ENCODE measurements around the gene TEX12.

DNA sequence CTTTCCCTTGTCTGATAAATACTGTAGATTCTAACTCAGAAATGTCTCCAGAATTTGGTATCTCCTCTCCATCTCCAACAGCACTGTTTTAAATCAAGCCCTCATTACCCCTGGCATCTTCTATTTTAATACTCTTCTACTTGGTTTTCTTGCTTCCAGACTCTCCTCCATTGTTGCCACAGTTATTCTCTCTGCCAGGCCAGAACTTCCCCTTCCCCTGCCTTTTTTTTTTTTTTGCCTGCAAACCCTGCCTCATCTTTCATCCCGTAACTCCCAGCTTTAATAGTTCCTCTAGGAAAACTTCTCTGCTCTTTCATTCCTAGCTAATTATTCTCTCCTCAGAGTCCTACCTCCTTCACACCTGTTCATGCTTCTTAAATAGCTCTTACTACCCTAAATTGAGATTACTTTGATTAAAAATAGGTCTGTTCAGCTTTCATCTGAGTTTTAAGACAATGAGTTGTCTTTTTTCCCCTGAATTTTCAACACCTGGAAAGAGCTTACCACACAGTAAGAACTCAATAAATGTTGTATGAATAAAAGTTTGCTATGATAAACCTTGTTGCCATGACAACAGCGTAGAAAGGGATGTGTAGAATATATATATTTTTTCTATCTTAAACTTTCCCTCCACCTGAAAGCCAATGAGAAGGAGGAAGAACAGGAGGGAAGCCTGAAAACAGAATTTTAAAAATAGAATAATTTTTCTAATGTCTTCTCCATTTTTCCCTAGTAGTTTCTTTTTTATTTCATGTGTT, 6.9 kb upstream of the TEX12 start:
- TF ChIP-seq, protein P1, sequence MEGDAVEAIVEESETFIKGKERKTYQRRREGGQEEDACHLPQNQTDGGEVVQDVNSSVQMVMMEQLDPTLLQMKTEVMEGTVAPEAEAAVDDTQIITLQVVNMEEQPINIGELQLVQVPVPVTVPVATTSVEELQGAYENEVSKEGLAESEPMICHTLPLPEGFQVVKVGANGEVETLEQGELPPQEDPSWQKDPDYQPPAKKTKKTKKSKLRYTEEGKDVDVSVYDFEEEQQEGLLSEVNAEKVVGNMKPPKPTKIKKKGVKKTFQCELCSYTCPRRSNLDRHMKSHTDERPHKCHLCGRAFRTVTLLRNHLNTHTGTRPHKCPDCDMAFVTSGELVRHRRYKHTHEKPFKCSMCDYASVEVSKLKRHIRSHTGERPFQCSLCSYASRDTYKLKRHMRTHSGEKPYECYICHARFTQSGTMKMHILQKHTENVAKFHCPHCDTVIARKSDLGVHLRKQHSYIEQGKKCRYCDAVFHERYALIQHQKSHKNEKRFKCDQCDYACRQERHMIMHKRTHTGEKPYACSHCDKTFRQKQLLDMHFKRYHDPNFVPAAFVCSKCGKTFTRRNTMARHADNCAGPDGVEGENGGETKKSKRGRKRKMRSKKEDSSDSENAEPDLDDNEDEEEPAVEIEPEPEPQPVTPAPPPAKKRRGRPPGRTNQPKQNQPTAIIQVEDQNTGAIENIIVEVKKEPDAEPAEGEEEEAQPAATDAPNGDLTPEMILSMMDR (IDR thresholded peaks at IDR 0.05) = no peak
- TF ChIP-seq POLR2AphosphoS5 (IDR thresholded peaks at IDR 0.05) = no peak
